HG03097 (cell line): Measurements from ENCODE around the gene MYRF.

Experiments used
- ATAC-seq: cut with Tn5 transposase; IDR thresholded peaks from one replicate; pipeline ENCODE4 v1.9.1; 2021; ENCODE audit not compliant: unreplicated experiment, low FRiP score

The MYRF gene

DNA sequence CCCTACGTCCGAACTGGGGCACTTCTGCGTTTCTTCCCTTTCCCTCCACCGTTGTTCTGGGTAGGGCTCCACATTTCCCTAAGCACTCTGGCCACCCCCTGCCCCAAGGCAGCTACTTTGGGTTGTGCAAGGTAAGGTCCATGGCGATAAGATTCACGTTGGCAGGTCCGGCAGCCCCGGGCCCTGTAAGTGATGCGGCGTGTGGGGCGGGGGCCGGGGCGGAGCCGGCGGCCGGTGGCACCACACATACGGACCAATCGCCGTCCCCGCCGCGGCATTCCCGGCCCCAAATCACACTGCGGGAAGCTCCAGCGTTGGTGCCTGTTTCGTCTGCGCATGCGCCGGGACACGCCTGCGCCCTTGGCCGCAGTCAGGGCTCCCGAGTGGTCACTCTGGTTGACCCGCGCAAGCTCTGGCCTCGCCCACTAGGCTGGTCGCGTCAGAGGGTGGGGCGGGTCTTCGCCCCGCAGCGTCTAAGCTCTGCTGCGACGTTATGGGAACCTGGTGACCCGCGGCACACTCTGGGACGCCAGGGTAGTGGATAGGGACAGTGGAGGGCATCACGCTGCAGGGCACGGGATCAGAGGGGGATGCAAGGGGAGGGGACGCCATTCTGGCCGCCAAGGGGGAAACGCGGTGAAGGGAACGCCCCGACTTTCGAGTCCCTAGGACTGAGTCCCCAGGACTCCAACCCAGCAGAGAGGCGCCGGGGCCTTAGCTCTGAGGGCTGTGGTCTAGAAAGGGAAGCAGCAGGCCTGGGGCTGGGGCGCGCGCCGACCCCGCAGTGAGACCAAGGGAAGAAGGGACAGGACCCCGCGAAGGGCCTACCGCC is 62.7 kb downstream of the MYRF start:
- peak; percentile 44 for ATAC-seq

DNA sequence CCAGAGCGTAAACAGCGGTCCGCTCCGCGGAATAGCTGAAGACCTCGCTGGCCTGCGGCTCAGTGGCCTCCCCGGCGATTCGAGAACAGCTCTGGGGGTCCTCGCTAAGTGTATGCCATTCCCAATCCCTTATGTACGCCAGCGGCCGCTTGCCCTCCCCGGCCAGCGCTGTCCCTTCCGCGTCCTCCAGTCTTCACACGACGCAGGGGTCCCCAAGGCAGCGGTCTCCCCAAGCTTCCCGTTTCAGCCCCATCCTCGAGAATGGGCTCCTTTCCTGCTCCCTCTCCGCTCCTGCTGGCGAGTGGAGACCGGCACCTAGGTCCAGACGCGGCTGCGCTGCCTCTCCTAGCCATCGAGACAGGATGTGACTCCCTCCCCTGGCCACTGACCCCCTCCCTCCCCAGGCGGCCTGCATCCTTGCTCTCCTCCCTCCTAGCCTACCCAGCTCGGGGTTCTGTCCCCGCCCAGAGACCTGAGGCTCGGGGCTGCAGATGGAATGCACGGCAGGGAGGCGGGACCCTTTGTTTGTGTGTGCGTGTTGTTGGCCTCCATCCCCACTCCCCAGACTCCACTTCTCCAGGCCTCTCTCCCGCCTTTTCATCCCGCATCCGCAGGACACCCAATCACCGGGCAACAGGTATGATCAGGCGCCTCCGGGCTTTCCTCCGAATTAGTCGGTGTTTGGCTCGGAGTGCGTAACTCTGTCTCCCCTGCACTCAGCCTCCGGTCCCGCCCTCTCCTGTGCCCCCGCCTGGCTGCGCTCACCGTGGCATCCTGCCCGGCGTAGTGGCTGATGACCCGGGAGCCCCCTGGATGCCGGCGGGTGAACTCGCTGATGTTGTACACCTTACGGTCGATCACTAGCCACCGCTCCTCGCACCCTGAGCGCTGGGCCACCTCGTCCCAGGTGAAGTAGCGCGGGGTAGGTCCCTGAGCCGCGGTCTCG is 63.6 kb downstream of the MYRF start:
- ATAC-seq = peak; percentile 19

DNA sequence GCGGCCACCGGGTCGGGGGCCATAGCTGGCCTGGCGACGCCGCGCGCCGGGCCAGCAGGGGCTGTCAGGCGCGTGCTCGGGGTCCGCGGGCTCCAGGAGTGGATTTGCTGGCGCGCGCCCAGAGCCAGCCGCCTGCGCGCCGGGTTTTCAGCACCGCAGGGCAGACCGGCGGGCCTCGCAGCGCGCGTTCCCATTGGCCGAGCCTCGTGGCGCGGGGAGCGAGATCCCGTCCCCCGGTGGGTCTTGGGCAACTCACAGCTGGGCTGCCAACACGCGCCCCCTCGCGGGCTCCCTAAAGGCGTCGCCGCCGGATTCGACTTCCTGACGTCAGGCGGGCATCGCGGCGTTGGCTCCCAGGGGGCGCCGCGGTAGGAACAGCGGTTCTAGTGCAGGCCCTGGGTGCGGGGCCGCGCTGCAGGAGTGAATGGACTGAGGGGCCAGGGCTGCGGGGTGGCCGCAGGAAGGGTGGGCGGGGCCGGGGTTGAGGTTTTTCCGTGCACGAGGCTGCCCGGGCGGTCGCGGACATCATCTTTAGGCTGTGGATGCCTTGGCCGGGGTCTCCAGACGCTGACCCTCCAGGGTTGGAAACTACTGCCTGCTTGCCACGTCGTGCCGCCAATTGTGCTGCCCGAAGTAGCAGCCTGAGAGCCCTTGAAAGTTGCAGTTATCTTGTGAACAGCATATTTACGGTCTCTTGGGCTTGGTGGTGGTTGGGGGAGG is 64.5 kb downstream of the MYRF start, which contains the start of gene FADS1:
Gene FADS1 (minus strand): TSS at position 268 of the 720 bp plus-strand sequence. CDS start 74 bp downstream, at position 194.
- peak; percentile 61 for ATAC-seq

DNA sequence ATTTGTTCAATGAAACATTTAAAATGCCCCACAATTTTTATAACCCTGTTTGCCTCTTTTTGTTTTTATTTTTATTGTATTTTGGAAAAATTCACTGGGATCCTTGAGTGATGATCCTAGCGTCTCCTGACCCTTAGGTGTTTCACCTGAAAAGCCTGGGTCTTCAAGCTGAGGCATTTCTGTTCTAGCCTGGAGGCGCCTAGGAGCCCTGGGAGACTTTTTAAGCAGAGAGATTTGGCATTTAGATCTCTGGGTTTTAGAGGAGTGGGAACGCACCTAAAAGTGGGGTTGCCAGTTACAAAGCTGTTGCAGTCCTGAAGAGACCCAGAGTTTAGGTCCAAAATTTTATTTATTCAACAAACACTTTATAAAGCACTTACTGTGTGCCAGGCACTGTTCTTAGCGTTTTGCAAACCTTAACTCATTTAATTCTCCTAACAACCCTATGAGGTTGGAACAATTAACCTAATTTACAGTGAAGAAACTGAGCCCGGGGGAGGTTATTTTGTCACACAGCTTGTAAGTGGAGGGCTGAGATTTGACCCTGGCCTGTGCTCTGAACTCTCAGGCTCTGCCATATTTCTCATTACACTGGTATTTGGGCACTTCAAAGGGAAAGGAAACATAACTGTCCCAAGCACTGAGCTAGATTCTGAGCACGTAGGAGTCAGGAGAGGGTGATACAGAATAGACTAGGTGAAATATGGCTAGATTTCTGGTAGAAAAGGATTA is 65.2 kb downstream of the MYRF start:
- ATAC-seq = no peak

DNA sequence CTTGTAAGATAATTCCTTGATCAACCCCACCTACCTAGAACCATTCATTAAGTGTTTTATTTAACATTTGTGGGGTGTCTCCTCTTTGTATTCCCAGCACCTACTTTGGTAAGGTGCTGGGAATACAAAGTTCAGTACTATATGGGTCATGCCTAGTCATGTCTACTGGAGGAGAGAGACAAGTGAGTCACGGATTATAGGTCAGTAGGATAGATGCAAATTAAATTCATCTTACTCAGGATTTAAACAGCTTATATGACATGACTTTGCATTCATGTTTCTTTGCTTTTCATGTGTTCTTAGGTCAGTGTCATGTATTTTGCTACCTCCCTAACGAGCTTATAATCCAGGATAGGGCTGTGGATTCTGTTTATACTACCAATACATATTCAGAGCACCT is 67.7 kb downstream of the MYRF start:
- ATAC-seq = no peak

DNA sequence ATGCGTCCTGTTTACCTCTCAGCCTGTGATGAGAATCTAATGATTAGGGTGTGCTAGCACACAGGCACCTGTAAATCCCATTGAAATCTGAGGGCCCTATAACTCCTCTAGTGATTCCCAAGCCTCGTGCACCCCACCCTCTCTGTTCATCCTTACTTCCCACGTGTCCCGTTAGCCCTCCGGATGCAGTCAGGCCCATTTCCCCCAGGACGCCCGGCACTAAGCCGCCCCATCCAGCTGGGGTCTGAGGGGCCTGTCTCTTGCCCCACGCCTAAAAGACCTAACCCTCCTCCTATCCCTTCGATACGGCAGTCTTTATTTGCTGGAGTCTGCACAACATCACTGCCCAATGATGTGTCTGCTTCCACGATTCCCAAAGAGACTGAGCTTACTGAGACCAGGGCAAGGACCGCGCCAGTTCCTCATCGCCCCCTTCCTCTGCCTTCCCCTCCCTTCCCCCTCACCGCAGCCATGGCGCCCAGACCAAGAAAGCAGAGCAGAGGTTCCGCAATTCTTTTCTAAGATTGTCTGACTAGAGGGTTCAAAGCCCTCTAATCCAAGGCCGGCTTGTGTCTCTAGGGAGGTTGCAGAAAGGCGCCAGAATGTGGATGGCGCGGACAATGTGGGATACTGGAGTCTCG is 74.6 kb downstream of the MYRF start:
- ATAC-seq = no peak

DNA sequence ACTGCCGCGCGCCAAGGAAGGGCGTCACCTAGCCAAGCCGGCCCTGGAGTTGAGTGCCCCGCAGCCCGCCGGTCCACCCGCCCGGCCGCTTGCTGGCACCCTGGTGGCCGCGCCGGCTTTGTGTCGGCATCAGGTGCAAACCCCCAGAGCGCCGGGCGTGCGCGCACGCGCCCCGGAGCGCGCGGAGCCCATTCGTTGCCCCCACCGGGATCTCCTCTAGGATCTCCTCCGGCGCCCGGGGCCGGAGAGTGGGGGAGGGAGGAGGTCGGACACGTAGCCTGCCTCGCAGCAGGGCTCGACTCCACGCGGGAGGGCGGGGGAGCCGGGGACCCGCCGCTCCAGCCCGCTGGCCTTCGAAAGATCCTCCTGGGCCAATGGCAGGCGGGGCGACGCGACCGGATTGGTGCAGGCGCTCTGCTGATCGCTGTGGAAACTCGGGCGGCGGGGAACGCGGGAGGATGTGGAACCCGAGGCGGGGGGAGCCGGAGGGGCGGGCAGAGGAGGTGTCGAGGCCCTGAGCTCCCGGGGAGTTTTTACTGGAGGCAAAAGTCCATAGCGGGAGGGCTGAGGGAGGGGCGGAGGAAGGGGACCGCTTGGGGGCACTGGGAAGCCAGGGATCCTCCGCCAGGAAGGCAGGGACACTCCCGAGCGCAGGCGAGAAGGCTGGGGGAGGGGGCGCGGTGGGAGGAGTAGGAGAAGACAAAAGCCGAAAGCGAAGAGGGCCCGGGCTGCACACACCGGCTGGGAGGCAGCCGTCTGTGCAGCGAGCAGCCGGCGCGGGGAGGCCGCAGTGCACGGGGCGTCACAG is 75.3 kb downstream of the MYRF start, which contains the start of gene FADS2:
Gene FADS2 (plus strand): TSS at position 730 of the 808 bp plus-strand sequence. CDS start 91 bp downstream, outside the sequence.
- peak; percentile 65 for ATAC-seq

DNA sequence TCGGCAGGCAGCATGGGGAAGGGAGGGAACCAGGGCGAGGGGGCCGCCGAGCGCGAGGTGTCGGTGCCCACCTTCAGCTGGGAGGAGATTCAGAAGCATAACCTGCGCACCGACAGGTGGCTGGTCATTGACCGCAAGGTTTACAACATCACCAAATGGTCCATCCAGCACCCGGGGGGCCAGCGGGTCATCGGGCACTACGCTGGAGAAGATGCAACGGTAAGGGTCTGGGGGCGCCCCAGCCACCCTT is 75.9 kb downstream of the MYRF start:
- ATAC-seq = no peak

DNA sequence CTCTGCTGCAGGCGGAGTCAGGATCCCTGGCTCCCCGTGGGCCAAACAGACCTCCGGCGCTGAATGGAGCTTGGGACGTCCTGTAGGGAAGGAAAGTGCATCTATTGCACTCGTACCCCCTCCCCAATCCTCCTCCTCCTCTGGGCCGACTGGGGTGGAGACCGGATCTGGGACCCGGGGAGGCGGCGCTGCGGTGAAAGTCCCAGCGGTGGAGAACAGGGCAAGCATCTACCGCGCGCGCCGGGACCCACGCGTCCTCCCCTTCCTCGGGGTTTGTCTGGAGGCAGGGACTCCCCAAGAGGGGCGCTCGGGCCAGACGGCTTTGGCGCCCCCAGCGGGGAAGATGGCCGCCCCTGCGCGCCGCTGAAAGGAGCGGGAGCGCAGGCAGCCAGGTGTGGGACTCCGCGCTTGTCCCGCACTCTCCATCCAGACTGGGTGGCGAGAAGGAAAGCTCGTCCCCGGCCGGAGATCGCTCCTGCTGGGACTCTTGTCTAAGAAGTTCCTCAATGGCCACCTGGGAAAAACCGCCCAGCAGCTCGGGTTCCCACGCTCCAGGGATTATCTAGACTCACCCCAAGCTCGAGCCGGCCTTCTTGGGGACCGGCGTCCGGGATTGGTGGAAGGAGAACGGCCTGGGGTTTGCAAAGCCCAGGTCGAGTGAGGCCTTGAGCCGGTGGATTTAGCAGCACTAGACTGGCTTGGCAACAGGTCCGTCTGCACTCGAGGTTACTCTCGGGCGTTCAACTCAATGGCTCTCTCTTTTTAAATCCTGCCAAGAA is 76.4 kb downstream of the MYRF start:
- ATAC-seq = no peak

DNA sequence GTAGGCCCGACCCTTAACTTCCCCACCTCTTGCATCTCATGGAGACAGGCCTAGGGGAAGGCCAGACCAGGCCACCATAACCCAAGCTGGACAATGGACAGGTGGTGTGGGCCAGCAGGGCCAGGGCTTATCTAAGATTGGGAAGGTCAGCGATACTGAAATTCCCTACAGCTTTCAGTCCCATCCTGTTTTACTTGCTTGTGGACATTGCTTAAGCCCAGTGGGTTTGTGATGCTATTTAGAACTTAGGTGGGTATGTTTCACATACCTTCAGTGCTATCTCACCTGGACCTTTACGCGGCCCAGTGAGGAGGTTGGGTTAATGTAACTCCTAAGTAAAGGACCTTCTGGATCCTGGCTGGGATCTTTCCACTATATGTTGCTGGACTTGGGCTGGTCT is 77.4 kb downstream of the MYRF start:
- no peak for ATAC-seq

DNA sequence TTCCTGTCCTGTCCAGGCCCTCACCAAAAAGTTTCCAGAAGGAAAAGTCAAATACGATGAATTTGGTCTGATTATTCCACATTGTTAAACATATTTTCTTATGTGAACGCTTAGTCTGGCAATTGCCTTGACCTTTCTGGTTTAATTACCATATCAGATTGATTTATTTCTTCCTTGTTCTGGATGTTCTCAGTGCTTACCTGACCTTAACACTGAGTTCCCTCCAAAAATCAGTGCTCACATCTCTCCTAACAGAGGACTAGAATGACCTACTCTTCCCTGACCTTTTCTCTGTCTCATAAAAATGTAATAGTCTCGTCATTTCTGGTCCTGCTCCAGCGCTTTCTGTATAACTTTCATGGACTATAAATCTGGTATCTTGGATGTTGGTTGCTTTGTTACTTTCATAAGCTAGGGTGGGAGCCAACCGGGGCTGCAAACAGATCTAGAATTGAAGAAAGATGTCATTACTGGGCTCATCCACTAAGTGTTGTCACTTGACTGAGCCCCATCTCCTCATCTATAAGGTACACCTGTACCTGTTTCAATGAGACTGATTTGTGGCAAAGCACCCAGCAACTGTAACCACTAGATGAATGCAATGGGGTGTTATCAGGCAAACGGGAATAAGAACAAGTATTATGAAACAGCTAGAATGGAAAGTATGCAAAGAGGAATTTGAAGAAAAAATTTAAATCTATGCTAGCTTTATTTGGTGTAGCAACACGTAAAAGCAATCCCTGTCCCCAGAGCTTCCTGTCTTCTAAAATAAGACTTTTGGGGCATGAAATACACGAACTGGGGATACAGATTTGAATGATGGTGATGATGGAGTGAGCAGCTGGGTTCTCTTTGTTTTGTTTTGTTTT is 78.0 kb downstream of the MYRF start:
- ATAC-seq = no peak

DNA sequence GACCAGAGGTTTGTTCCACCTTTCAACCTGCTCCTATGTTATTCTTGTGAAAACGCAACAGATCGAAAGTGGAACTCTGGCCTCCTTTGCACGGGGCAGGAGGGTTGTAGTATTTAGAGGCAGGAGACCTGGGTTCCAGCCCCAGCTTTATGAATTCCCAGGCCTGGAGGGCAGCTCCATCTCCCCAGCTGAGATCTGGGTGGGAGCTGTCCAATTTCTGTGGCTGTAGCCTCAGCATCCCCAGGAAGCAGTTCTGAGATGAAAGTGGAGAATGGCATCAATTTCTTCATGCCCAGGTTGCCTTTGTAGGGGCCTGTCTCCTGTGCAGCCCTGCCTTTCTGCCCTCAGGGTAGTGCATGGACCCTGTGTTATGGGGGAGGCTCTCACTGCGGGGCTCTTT is 79.8 kb downstream of the MYRF start:
- ATAC-seq = no peak

DNA sequence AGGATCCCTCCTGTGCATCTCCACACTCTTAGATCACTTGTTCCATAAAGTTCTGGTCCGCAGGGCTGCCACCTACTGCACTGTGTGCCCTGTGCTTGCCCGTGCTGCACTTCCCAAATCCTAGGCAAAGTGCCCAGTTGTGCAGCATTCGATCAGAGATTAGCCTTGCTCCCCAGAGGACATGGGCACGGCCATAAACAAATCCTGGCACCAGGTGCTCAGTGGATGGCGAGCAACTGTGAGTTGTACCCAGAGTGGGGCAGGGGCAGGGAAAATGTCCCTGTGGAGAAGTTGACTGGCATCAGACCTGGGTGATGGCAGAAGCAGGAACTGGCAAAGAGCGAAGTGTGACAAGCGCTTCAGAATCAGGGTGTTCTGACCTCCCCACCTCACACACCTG is 80.3 kb downstream of the MYRF start:
- no peak for ATAC-seq

DNA sequence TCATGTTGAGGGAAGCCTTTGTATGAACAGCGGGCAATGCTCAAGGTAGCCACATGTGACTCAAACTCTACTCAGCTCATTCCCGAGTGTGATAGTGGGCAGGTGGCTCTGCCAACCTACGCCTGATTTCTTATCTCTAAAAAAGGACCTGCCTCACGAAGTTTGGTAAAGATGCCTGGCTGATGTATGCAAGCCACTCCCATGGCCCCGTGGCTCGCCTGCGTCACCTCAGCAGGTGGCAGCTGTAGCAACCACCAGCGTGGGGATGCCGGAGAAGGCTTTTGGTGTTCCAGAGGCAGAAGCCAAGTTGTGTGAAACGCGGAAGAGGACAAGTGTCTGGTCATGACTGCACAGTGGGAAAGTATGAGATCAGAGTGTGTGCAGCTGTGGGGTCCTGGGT is 81.0 kb downstream of the MYRF start:
- ATAC-seq = no peak

DNA sequence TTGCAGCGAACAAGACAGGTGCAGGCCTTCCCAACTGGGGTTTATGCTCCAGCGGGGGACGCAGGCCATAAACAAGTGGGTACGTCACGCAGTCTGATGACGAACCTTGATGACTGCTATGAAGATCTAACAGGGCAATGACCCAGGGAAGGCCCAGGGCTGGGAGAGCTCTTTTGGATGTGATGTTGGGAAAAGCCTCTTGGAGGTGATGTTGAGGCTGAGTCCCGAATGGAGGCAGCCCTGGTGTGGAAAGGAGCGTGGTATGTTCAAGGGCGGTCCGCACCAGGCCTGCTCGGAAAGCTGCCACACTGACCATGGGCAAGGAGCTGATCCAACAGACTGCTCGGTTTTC is 81.5 kb downstream of the MYRF start:
- ATAC-seq = no peak

DNA sequence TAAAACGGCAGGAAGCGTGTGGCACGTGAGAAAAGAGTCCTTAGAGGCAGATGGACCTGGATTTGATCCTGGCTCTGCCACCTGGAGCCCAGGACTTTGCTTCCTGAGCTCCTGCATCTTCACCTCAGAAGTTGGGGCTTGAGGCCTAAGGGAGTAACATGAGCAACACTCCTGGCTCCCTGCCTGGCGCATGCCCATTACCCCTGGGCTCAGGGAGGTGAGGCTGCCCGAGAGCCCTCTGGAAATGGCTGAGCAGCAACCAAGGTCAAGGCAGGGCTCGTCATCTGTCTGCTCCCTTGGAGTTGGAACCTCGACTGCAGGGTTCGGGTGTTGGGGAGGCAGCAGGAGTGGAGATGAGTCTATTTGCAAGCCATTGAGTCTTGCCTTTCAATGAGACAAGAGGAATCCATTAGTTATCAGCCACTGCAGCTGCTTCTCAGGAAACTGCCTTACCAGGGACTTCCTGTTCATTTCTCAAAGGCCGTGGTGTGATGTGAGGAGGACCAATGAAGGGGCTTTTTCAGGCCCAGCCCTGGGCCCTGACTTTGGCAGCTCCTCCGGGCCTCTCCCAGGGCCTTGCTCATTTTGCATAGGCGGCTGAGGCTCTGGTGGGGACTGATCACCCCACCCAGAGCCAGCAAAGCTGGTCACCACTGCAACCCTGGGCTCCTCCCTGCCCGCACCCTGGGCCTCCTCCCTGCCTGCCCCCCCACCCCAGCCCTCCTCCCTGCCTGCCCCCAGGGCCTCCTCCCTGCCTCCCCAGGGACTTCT is 82.0 kb downstream of the MYRF start:
- ATAC-seq = peak; percentile 71

DNA sequence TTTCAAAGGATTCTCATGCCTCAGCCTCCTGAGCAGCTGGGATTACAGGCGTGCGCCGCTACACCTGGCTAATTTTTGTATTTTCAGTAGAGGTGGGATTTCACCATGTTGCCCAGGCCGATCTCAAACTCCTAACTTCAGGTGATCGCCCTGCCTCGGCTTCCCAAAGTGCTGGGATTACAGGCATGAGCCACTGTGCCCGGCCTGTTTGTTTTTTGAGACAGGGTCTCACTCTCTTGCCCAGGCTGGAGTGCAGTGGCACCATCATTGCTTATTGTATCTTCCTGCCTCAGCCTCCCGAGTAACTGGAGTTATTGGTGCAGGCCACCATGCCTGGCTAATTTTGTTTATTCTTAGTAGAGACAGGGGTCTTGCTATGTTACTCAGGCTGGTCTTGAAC is 83.8 kb downstream of the MYRF start:
- no peak for ATAC-seq
